Endothelial cell of umbilical vein (primary cell): Measurements from ENCODE around the gene SLC12A6. TPM values are rescaled to one million over a fixed set of nuclear protein-coding genes. Genes with fewer than 3 reads are reported as not detected.

Experiments
- BruUV-seq: library from RNA; stranded (reverse); fragments of 400-500 nt; replicated peaks from 2 replicates; lab custom pipeline; 2021; lab: Mats Ljungman, UMichigan
- CTCF ChIA-PET: fragments of 300-600, 350-600 bp; sonication (Branson Sonifier 250); formaldehyde crosslinking; loops from one replicate; lab custom pipeline; 2021; ENCODE audit warnings: antibody characterized with exemption, inconsistent platforms; lab: Charles Lee
- POLR2A ChIA-PET: fragments of 300-600, 350-600 bp; sonication (Branson Sonifier 250); formaldehyde crosslinking; loops from one replicate; lab custom pipeline; 2021; ENCODE audit warnings: antibody characterized with exemption, inconsistent platforms; lab: Charles Lee
- DNase-seq: peaks from one replicate; pipeline ENCODE4 v3.0.0-alpha.2; 2011; ENCODE audit warnings: low read depth, low spot score
- FAIRE-seq: peaks from 2 replicates; lab custom pipeline; 2011; peaks lifted over from hg19 to GRCh38; lab: Jason Lieb, UNC
- H2AFZ ChIP-seq: 2 replicates; pipeline ENCODE4 v1.6.0; 2012; ENCODE audit warnings: low read depth, low read length, control low read depth, inconsistent platforms
- H3K27ac ChIP-seq: 2 replicates; pipeline ENCODE4 v1.5.1; 2011; ENCODE audit warnings: low read depth, mild to moderate bottlenecking, control low read depth, low read length, moderate library complexity; ENCODE audit not compliant: insufficient read depth
- H3K27me3 ChIP-seq, 2 experiments: 2 replicates each; pipeline versions ENCODE4 v1.6.0 to v1.6.1; 2011; ENCODE audit warnings: low read length in 2 of 2, mixed read lengths in 1 of 2; ENCODE audit not compliant: control insufficient read depth in 2 of 2, insufficient read depth in 2 of 2
- H3K36me3 ChIP-seq, 2 experiments: 2 replicates in 1 of 2; 3 replicates in 1 of 2; pipeline ENCODE4 v1.5.1; 2011; ENCODE audit warnings: low read length in 2 of 2, mild to moderate bottlenecking in 1 of 2, moderate library complexity in 1 of 2; ENCODE audit not compliant: control insufficient read depth in 2 of 2, insufficient read depth in 2 of 2; ENCODE audit errors: extremely low read depth in 1 of 2
- H3K4me1 ChIP-seq: 3 replicates; pipeline ENCODE4 v1.5.1; 2011; ENCODE audit warnings: mild to moderate bottlenecking, low read length; ENCODE audit not compliant: control insufficient read depth, insufficient read depth; ENCODE audit errors: extremely low read depth
- H3K4me2 ChIP-seq: 2 replicates; pipeline ENCODE4 v1.6.1; 2011; ENCODE audit warnings: low read length, control low read depth, mixed read lengths; ENCODE audit not compliant: insufficient read depth
- H3K4me3 ChIP-seq, 3 experiments: fragments of 200-600 bp in 1 of 3; sonication (generic), shearing (Covaris generic) in 1 of 3; replicated peaks in 1 of 3; 2 replicates each; pipeline ENCODE4 v1.5.1; 2011 to 2016; ENCODE audit warnings: control low read depth in 3 of 3, low read length in 3 of 3, mild to moderate bottlenecking in 2 of 3, inconsistent platforms in 1 of 3, low read depth in 1 of 3, moderate library complexity in 1 of 3; ENCODE audit not compliant: insufficient read depth in 1 of 3
- H3K79me2 ChIP-seq: 2 replicates; pipeline ENCODE4 v1.6.0; 2012; ENCODE audit warnings: low read length, inconsistent platforms; ENCODE audit not compliant: control insufficient read depth, insufficient read depth
- H3K9ac ChIP-seq: replicated peaks from 2 replicates; pipeline ENCODE3; 2011; ENCODE audit warnings: low read length, control low read depth; ENCODE audit not compliant: insufficient read depth; ENCODE audit errors: extremely low read depth
- H3K9me1 ChIP-seq: replicated peaks from 3 replicates; pipeline ENCODE4 v1.6.0; 2011; ENCODE audit warnings: mild to moderate bottlenecking, low read length; ENCODE audit not compliant: control insufficient read depth, insufficient read depth; ENCODE audit errors: extremely low read depth
- H3K9me3 ChIP-seq: replicated peaks from 2 replicates; pipeline ENCODE4 v1.5.1; 2012; ENCODE audit warnings: low read length, inconsistent platforms; ENCODE audit not compliant: control insufficient read depth, insufficient read depth
- H4K20me1 ChIP-seq: replicated peaks from 2 replicates; pipeline ENCODE3; 2011; ENCODE audit warnings: mild to moderate bottlenecking, low read length; ENCODE audit not compliant: control insufficient read depth, insufficient read depth; ENCODE audit errors: extremely low read depth
- CTCF ChIP-seq, 2 donors: IDR thresholded peaks; 1 replicate in 1 of 2; 2 replicates in 1 of 2; pipeline ENCODE4 v1.5.1; 2011; ENCODE audit warnings: low read length in 2 of 2, mild to moderate bottlenecking in 2 of 2, moderate library complexity in 2 of 2, control low read depth in 1 of 2, inconsistent platforms in 1 of 2, low read depth in 1 of 2; ENCODE audit not compliant: insufficient read depth in 1 of 2; ENCODE audit errors: extremely low read depth in 1 of 2
- EZH2 ChIP-seq: IDR thresholded peaks from 2 replicates; pipeline ENCODE4 v1.6.1; 2012; ENCODE audit warnings: borderline replicate concordance, low read depth, mild to moderate bottlenecking, moderate library complexity, low read length, inconsistent platforms; ENCODE audit not compliant: severe bottlenecking
- FOS ChIP-seq: IDR thresholded peaks from 2 replicates; pipeline ENCODE4 v1.6.1; 2011; ENCODE audit warnings: mild to moderate bottlenecking, low read length, moderate library complexity, borderline replicate concordance; ENCODE audit not compliant: insufficient read depth
- GATA2 ChIP-seq: IDR thresholded peaks from 2 replicates; pipeline ENCODE4 v1.7.0; 2011; ENCODE audit warnings: low read depth, mild to moderate bottlenecking, moderate library complexity, mixed read lengths, low read length; ENCODE audit not compliant: insufficient read length, insufficient read depth
- JUN ChIP-seq: IDR thresholded peaks from 2 replicates; pipeline ENCODE4 v1.6.1; 2011; ENCODE audit warnings: borderline replicate concordance, low read depth; ENCODE audit not compliant: insufficient read length, insufficient read depth
- POLR2A ChIP-seq: IDR thresholded peaks from 2 replicates; pipeline ENCODE4 v1.6.1; 2012; ENCODE audit warnings: low read depth, mild to moderate bottlenecking, control low read depth, low read length
- dilution Hi-C: fragments of 300-500 bp; cut with MboI; formaldehyde crosslinking; loops from one replicate; pipeline ENCODE4 v1.15.0; 2019; ENCODE audit warnings: low sequenced_read_pairs; ENCODE audit not compliant: extremely low pct_ligation_motif_present
- intact Hi-C: fragments of 100-400 bp; cut with micrococcal nuclease; formaldehyde crosslinking; loops from one replicate; pipeline ENCODE4 v1.10.0; 2022
- polyA plus RNA-seq, 4 experiments: library from polyadenylated mRNA; depleted of rRNA in 3 of 4; stranded (reverse) in 3 of 4; unstranded in 1 of 4; fragments of >200 nt; gene quantifications; 2 replicates each; pipeline versions ENCODE4 v1.2.1 to v1.2.3, GENCODE V29; 2011 to 2012; ENCODE audit warnings: missing spikeins in 1 of 4
- total RNA-seq: library from RNA; stranded (reverse); gene quantifications from 2 replicates; pipeline ENCODE4 v1.2.3, GENCODE V29; 2021
- TF ChIP-seq, protein P1 (sequence below): IDR thresholded peaks from 2 replicates; pipeline ENCODE4 v1.6.1; 2011; ENCODE audit not compliant: insufficient read depth, insufficient read length

The SLC12A6 gene
- total and polyA plus RNA-seq, 2 donors (not counting 3 experiments of a cell fraction or from before 2014, with no cell fraction given): 21.4 to 27.1 TPM

- H3K4me2 ChIP-seq: peak overlapping the region; percentile 95
- peak overlapping the region; percentile 13 for H3K27ac ChIP-seq
- H3K79me2 ChIP-seq: no peaks in the 10 kb centered on the region
- dilution Hi-C loops (no loop called here), intact Hi-C loops (no loop called here)
- no peaks in the 10 kb centered on the region for H4K20me1 ChIP-seq
- H3K9me1 ChIP-seq: no peaks in the 10 kb centered on the region
- ChIA-PET POLR2A (no interaction called here), CTCF (interaction anchor here (0.6 to 1.9 kb wide), 10 partner anchors 9 to 217 kb away, joined by 3 to 15 read pairs (median 3); partner anchors contain the start of genes EMC7, LPCAT4, NOP10 and NUTM1)
- no peaks in the 10 kb centered on the region for H3K36me3 ChIP-seq
- TF ChIP-seq CTCF (IDR thresholded peaks at IDR 0.05; ENCODE audit: extremely low read depth in 1 of 2, insufficient read depth in 1 of 2, low read depth in 1 of 2, low read length in 2 of 2) (no peak), JUN (no peak), EZH2 (no peak), GATA2 (no peak), FOS (no peak), POLR2A (no peak)
- TF ChIP-seq, protein P1, sequence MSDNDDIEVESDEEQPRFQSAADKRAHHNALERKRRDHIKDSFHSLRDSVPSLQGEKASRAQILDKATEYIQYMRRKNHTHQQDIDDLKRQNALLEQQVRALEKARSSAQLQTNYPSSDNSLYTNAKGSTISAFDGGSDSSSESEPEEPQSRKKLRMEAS: peak; percentile 75
- H3K4me1 ChIP-seq: peaks cover 12% of the 10 kb centered on the region
- peak overlapping the region; percentile 70 for H3K9ac ChIP-seq
- peak overlapping the region; percentile 55 to 86 (median 65) for H3K4me3 ChIP-seq
- FAIRE-seq (peak; percentile 12), DNase-seq (peak; percentile 78)
- H3K27me3 ChIP-seq: no peaks in the 10 kb centered on the region
- H3K9me3 ChIP-seq: no peaks in the 10 kb centered on the region
- peak overlapping the region; percentile 89 for H2AFZ ChIP-seq
- TSS peak; percentile 69 for BruUV-seq
These were observed 19.1 kb downstream of the SLC12A6 start for GRCh38 chr15:34318277-34319079.
